Hippocampal formation (tissue), 2 donors: Measurements from ENCODE around the gene PRKRA.
A peak's percentile ranks its signal among the peaks of the same experiment; 100 is the strongest.
"Not testable (repeated sequence)": the region's sequence is repeated elsewhere in the genome, so short reads cannot be mapped to it uniquely, and the experiment has no call there.

ENCODE experiments used
- DNase-seq, 2 donors: peaks; one replicate each; lab custom pipeline; 2025; lab: John Stamatoyannopoulos, UW

Gene PRKRA

DNA sequence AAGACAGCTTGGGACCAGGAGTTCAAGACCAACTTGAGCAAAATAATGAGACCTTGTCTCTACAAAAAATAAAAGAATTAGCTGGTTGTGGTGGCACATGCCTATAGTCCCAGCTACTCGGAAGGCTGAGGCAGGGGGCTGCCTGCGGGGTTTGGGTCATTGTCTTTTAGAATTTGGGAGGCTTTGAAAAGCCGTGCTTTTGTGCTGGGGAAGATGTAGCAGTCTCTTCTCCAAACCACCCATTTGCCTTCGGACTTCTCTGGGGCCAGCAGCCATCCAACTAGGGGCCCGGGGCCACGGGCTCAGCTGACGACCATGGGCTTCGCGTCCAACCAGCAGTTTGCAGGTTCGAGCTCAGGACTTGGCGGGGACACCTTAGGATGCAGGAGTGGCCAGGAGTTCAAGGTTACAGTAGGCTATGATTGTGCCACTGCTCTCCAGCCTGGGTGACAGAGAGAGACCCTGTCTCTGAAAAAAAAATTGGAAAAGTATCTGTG lies 6.5 kb upstream of the PRKRA start:
- DNase-seq, result no peak

DNA sequence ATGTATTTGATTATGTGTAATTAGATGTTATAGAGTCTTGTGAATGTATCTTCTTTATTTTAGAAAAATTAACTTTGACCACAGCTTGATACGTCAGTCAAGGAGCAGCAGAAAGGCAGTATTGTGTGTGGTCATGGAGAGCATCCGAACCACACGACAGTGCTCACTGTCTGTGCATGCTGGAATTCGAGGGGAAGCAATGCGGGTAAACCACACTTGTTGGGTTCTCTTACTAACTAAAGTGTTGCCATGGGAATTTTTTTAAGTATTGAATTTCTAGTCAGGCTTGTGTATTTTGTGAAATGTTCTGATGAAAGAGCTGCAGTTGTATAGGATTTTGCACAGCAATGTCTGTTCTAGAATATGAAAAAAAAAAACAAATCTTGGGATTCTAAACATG lies 5.0 kb upstream of the PRKRA start:
- DNase-seq, result no peak

DNA sequence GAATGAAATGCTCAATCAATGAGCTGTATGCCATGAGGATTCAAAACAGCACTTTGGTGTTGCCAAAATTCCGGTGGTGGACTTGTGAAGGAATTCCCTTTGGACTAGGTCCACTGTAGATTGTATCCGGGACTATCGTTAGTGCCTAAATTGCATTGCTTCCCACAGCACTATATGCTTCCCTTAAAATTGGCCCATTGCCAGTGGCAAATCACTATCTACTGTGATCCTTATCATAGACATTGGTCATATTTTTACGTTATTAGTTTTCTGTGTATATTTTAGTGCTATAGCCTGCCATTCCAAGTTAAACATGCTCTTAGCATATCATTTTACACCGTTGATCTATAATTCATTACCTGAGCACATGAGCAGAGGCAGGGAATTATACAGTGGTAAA lies 1.9 kb upstream of the PRKRA start:
- no peak for DNase-seq

DNA sequence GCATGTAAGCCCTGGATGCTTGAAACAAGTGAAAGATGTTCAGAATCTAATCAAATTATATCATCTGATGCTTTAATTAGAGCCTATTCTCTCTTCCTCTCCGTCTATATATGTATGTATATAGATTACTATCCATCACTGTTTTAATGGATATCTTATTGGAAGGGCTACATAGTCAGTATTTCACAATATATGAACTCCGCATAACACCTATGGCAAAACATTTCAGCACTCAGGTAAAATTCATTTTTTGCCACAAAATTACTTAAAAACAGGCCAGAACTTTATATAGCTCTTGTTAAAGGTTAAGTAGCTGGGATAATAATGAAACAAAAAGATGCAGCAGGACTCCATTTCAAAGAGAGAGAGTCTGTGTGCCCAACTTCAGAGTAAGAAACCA lies 1.4 kb upstream of the PRKRA start:
- no peak for DNase-seq

DNA sequence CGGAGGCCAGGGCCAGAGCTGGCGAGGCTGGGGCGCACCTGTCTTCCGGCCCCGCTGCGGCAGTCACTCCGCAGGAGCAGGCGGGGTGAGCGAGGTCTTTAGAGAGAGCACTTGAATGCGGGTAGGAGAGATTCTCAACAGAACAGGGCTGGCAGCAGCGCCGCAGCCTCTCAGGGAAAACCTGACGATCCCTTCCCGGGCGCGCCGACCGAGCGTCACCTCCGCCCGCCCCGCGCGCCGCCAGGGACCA lies 526 bp downstream of the PRKRA start:
- DNase-seq, result no peak

DNA sequence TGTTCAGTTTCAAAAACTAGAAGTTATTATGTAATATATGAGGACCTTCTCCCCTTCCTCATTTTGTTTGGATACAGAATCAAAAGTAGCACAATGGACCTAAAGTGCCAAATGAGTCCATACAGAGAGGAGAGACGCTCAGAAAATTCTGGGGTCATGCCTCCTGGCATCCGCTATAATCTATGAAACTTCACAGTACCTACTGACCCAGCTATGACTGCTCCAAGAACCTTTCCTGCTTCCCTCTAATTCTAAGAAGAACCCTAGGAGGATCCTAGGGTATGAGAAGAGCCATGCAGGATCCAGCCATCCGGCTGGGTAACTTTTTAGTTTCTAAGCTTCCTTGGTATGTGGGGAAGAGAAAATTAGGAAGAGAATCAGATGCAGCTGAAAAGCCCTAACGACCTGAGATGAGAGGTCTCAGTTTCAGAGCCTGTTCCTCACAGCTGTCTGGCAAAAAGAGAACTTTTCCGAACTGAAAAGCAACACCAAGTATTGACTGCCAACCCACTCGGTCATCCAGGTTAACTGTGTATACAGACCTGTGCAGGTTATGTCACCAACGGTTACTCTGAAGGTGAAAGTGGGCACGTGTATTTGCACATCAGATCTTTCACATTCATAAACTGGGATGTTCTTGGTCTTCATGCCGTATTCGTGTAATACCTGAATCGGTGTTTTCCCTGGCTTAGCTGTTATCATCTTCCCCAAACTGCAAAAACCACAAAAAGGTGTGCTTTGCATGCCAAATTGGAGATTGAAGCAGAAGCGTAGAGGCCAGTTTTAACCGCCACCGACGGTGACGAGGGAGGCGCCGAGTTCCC lies 1.1 kb downstream of the PRKRA start:
- peak in 1 of 2 donors; percentile 10 for DNase-seq

DNA sequence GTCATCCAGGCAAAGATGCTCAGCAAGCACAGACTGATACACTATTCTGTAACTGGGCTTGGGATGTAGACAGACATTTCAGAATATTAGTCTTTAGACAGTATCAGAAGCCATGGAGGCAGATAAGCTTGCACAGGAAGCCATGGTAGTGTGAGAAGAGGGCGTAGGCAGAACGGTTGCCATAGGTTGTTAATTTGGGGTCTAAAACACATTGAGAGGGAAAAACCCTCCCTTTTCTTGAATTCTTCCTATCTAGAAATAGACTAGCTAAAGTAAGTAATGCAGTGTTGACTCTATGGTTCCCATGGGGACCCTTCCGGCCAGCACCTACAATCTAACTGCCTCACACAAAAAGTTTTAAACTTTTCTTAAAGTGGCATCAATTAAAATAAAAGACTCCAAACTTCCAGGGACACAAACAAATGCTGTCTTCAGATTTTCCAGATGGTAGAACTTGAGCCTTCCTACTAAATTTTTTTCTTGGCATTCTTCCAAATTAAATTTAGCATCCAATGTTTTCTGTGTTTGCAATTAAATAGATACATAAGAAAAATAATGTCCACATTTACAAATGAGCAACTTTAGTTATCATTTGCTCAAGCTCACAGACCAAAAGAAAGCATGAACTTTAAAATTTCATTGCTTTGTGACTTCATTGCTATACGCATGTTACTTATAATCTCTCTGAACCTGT lies 1.9 kb downstream of the PRKRA start:
- DNase-seq, result no peak

DNA sequence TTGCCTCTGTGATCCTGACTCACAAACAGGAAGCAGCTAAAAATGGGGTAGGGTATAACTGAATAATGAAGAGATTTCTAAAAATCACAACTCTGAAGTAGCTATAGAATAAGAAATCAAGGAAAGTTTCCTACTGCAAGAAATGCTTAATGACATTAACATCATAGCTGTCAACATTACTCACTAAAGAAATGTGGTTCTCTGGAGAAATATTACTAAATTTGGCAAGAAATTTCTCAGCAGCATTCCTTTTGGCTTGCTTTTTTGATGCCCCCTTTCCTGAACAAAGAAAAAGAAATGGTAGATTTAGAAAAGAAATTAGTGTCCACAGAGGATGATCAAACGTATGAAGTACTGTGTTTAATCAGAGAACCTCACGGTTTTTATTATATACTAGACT lies 9.5 kb downstream of the PRKRA start:
- DNase-seq, result no peak

DNA sequence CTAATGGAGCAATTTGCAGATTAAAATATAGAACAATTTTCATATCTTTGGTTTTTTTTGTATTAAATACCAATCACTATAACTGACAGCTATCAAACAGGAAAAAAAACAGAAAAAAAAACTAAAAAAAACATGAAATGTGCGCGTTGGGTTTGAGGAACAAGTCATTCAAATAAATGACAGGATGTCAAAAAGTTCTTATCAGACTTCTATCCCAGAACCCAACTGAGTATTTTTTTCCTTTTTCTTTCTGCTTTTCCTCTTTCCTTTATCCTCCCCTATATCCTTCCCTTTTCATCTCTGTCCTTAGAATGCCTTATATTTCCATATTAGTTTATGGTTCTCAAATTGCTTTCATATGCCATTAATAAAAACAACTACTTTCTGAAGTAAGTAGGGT lies 14.3 kb downstream of the PRKRA start:
- no peak for DNase-seq

DNA sequence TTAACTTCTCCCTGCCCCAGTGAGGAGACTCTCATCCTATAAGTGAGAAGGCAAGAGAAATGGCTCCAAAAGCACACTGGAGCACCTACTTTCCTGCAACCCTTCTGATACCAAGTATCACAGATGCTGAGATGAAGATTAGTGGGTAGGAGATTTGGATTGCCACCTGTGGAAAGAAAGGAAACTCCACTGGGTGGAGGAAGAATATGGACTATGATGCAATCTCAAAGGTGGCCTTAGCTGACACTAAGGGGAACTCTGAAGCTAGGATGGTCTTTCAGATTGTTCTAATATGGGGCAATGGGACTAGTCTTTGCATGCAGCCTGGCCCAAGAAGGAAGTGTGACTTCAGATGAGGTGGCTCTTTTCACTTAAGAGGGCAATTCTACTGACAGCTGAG lies 21.6 kb downstream of the PRKRA start:
- DNase-seq, result no peak

DNA sequence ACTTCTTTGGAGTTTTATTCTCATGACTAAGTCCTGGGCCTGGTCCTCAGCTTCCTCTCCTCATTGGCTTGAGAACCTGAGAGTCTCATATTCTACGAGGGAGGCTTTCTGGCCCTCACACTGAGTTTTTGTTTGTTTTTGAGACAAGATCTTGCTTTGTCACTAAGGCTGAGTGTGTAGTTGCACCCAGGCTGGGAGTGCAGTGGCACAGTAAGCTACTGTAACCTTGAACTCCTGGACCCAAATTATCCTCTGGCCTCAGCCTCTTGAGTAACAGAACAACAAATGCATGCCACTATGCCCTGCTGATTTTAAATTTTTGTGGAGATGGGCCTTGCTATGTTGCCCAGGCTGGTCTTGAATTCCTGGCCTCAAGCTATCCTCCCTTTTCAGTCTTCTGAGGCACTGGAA lies 22.6 kb downstream of the PRKRA start:
- no peak for DNase-seq

DNA sequence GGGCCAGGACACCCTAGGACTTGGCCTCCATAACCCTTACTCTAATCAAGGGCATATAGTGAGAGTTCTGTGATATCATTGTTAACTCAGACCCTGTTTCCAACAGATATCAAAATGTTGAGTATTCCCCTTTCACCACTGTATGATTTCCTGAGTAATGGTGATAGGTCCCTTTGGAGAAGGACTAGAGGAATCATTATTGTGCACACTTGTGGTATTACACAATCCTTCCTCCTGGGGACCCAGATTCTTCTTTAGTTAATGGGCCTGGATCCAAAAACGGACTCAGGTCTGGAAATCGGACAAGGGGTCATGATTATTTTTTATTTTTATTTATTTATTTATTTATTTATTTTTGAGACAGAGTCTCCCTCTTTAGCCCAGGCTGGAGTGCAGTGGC lies 23.5 kb downstream of the PRKRA start:
- DNase-seq, result no peak

DNA sequence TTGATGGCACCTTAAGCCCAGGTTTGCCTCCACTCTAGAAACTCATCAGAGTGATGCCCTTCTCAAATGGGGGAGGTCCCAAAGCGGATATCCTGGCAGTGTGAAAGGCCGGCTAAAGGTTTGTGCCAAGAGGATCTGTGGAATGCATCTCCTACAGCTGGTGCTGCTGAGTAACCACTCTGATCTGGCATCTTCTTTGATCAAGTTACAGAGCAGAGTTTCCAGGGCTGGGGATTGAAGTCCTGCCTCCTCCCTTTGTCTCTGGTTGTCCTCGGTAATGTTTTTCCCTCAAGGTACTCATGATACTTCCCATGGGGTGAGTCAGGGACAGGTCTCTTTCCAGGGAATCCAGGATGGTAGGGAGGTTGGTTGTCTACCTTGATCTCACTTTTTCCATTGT lies 24.6 kb downstream of the PRKRA start:
- DNase-seq, result no peak

DNA sequence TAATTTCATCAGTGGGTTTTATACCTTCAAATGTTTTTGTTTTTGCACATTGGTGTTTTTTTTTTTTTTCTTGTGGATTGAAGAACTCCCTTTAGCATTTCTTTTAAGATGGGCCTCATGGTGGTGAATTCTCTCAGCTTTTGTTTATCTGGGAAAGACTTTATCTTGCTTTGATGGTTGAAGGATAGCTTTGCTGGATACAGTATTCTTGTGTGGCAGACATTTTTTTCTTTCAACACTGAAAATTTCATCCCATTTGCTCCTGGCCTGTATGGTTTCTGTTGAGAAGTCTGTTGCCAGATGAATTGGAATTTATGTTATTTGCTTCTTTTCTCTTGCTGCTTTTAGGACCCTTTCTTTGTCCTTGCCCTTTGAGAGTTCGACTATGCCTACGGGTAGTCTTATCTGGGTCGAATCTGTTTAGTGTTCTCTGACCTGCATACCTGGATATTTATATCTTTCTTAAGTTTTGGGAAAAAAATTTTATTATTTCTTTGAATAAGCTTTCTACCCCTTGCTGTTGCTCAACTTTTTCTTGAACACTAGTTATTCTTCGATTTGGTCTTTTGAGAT lies 25.6 kb downstream of the PRKRA start:
- DNase-seq, result no peak

DNA sequence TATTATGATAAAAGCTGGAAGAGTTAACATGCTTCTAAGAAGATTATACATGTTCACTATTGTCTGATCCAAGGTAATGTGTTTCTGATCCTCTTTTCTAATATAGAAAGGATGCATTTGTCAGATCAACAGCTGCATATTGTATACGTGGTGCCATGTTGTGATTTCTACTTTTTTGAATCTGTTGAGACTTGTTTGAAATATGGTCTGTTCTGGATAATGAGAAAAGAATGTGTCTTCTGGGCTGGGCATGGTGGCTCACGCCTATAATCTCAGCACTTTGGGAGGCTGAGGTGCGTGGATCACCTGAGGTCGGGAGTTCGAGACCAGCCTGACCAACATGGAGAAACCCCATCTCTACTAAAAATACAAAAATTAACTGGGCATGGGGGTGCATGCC lies 27.2 kb downstream of the PRKRA start:
- not testable (repeated sequence) for DNase-seq

DNA sequence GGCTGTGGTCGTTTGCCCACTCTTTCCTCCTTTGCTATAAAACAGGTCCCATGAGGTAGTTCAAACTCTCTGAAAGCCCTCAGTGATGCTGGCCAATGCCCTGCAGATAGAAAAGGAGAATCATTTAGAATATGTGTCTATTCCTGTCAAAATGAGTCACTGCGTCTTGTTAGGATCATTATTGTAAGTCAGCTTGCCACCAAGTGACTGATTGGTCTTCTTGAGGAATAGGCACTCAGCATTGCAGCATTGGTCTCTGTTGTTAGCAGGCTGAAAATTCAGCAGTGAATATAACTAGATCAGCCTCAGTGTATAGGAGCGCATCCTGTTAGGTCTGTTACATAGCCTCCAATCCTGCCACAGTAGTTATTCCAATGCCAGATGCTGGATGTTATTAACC lies 28.9 kb downstream of the PRKRA start:
- no peak for DNase-seq

DNA sequence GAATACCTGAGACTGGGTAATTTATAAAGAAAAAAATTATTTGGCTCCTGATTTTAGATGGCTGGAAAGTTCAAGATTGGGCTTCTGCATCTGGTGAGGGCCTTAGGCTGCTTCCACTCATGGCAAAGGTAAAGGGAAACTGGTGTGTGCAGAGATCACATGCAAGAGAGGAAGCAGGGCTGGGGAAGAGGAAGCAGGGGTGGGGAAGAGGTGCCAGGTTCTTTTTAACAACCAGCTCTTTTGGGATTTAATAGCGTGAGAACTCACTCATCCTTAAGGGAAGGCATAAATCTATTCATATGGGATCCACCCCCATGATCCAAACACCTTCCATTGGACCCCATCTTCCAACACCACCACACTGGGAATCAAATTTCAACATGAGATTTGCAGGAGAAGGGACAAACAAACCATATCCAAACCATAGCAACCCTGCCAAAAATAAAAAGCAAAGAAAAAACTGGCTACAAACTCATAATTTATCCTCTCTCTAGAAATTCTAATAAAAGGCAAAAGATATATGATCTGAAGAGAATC lies 30.4 kb downstream of the PRKRA start:
- no peak for DNase-seq

DNA sequence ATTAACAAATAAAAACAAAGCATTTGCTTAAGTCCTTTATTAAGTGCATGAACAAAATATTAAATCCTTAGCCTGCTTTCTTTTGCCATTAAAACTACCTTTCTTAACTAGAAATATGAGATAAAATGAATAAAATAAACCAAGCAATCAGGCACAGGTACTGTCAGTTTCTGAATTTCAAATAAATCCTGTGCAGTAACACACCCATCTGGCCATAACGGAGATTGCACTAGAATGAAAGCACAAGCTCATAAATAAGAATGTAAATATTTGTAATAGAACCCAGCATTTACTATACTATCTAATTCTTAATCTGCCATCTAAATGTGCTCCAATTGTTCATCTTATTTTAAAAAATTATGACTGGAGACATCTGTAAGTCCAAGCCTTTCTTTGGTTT lies 31.9 kb downstream of the PRKRA start:
- DNase-seq, result no peak

DNA sequence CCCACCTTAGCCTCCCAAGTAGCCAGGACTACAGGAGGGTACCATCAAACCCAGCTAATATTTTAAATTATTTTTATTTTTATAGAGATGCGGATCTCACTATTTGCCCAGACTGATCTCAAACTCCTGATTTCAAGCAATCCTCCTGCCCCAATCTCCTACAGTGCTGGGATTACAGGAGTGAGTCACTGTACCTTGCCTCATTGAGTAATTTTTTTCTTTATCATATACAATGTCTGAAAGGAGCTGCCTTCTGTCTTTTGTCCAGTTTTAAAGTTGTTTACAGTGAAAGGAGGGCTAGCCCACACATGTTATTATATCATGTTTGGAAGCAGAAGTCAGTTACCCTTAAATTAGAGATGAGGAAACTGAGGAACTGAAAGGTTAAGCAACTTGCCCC lies 32.5 kb downstream of the PRKRA start:
- no peak for DNase-seq

DNA sequence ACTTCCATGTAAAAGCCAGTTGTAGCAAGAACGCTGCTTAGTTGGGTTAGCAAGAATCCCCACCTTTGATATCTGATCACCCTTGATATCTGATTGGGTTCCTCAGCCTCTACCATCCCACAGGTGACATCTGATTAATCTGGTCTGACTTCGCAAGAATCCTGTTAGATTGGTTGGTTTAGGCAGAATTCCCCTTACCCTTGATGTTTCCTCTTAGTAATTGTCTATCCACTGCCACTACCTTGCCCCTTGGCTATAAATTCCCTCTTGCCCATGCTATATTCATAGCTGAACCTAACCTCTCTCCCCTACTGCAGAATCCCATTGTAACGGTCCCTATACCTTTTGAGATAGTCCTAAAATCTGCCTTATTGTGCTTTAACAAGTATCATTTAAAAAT lies 33.1 kb downstream of the PRKRA start:
- no peak for DNase-seq

DNA sequence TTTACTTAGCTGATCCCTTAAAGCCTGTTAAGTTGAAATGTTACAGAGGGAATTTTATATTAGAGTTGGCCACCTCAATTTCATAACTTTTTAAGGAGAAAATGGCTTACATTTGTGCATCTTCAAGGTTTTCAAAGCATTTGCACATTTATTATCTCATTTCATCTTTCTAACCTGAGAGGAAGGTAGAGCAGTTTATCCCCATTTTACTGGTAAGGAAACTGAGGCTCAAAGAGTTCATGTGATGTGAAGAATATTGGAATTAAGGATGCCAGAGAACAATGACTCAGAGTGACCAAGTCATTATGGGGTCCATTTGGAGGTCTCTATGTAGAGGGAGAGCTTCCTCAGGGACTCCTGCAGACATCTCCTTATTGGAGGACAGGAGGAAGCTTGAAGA lies 35.0 kb downstream of the PRKRA start:
- DNase-seq, result no peak

DNA sequence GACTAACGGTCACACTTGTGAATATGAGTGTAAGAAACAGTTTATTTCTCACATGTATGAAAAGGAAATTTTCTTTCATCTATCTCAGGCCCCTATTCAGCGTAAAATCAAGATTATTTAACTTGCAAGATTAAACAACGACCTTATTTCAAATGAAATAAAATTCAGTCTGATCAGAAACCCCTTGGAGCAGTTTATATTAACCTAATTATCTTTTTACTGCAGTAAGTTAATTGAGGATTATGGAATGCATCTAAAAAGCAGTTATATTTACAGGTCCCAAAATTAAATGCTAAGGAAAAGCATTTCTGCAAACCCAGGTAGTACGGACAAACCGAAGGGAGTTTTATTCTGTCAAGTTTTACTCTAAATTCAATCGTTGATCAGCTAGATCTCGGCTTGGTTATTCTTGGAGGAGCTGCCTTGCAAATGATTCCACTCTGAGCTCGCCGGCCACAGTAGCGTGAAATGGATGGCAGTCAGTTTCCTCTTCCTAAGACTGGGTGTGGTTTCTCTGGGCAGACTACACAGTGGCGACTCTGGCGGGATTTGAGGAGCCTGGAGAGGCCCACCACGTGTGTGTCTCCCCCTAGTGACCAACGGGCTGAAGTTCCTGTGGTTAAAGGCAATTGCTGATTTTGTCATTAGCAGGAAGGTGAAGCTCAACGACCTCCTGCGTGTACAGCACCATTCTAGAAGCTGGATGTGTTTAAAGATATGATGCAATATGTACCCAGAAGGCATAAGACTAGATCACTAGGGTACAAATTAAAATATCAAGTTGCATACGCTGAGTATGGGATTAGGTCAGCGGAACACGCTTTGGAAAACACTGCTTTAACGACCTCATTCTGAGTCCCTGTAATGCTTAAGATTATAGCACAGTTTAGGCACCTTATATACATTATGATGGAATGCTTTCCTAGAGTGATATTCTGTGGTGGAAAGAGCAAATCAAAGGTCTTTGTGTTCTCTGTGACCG lies 36.4 kb downstream of the PRKRA start:
- peak; percentile 80 to 93 for DNase-seq
